HG03139 (cell line): ENCODE results near the gene OR4C6.

Source experiments
- ATAC-seq: cut with Tn5 transposase; IDR thresholded peaks from one replicate; pipeline ENCODE4 v1.9.1; 2021; ENCODE audit not compliant: unreplicated experiment

Gene OR4C6

DNA sequence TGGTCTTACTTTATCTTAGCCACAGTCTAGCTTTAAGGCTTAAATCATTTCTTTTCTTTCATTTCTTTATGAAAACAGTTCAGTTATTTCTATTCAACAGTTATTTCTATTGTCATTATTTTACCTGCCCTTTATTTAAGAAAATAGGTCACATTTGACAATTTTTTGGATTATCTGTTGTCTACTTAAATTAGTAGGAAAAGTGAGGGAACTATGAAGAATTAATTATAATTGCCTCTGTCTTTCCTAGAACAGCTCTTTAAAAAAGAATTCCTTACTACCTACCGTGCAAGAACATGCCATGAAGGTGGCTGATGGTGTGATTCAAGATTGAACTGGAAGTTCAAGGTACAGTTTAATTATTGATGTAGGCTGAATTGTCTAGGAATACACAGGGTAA, at the start of gene OR4C6:
TSS of gene OR4C6 (plus strand) at position 301 of the 400 bp plus-strand sequence. CDS start 2,966 bp downstream, outside the sequence.
- ATAC-seq, result no peak

DNA sequence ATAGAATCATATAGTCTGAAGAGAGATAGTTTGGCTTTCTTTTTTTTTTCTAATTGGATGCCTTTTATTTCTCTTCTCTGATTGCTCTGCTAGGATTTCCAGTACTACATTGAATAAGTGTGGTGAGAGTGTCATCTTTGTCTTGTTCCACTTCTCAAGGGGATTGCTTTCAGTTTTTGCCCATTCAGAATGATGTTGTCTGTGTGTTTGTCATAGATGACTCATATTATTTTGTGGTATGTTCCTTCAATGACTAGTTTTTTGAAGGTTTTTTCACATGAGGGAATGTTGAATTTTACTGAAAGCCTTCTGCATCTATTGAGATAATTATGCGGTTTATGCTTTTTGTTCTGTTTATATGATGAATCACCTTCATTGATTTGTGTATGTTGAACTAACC, 37.5 kb upstream of the OR4C6 start:
- ATAC-seq, result no peak

DNA sequence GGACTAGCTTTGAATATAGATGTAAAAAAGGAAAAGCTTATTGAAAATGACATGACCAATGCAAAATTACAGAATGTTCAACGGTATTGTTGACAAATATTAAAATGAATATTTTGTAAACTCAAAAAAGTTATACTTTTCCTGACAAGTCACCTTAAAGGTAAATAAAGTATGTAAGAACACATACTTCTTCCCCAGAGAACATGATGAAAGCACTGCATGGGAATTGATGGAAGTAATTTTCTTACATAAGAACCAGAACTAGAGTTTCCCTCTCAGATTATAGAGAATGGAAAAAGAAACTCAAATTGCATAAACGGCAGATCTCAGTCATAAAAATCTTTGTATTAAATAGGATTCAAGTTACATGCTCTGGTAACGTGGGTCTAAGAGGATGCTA, 27.2 kb upstream of the OR4C6 start, which contains the start of gene OR4P4:
TSS of gene OR4P4 (plus strand) at position 301 of the 400 bp plus-strand sequence.
- no peak for ATAC-seq

DNA sequence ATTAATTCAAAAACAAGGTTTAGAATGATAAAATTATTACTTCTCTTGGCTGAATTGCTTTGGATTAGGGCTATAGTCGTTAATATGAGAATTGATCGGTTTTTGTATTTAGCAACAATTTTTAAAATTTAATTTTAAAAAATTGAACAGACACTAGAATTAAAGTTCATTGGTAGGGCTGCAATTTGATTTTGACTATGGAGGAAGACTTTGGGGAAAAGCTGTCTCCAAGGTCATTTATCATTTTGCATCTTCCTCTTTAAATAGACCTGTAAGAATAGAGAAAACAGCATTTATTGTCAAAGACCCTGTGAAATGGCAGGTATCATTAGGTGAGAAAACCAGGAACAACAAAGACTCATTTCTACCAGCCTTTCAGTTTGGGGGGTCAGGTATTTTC, 14.0 kb upstream of the OR4C6 start, which contains the start of gene OR4S2:
TSS of gene OR4S2 (plus strand) at position 301 of the 400 bp plus-strand sequence. CDS start 2,577 bp downstream, outside the sequence.
- ATAC-seq, result no peak

DNA sequence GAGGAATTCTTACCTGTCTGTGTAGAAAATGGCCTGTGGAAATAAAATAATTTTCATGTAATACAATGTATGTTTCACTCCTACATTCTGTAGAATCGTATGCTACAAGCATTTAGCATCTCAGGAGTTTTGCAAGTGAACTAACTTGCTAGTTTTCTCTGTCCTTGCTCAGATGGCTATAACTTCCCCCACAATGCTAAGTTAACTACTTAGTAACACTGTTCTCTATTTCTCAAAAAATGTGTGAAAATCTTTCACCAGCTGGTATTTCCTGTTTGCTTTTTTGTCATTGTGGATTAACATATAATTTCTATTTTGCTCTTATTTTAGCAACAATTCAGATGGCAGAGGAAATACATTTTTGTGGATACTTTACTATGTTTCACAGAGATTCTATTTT, 9.4 kb upstream of the OR4C6 start:
- ATAC-seq, result no peak

DNA sequence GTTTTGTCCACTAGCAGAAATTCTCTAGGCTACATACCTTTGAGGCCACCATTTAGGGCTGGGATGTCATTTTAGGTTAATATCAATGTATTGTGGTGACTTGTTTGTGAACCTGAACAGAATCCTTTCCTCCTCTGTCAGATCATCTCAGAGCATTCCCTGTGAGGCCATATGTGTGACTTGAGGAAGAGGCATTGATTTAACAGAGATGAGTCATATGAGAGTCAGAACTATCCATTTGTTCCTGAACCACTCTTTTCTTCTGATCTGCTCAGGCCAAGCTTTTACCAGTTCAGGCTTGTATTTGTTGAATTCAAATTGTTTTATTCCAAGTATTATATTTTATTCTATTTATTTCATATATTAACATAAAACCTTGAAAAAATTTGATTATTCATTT, 6.9 kb upstream of the OR4C6 start:
- ATAC-seq, result no peak

DNA sequence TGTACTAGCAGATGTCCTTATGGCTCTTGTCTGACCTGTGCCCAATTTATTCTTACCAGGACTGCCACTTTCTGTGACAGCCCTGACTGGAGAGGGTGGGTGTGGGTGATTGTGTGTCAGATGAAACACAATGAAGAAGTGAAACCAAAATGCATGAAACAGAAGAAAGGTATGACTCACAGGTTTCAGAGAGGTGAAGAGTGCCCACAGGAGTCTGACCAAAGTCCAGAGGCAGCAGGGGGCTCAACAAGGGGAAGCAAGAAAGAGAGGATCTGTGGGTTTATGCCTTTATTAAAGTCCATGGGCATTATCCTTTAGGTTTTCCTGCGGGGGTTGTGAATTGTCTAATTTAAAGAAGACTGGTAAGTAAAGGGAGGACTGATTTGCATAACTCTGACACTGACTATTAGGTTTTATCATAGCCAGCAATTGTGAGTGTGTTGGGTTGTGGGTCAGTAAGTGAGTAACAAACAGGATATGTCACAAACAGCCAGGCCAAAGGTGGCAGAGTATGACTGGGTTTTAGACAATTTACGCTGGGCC, 3.9 kb upstream of the OR4C6 start:
- peak; percentile 95 for ATAC-seq

DNA sequence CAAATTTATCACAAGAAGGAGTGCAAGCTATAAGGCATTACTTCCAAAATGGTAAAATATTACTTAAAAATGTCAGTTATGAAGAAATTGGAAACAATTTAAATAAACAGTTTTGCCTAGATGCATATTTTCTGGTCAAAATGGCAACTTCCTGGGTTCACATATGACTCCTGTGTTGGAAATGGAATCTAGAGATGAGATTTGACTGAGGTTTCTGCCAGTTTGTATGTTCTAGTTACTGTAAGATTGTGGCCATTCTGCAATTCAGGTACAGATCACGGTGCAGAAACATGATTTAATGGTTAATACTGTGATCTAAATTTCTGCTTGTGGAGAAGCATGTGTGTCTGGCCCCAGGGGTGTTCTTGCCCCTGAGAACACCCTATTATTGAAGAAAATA, 3.4 kb upstream of the OR4C6 start:
- ATAC-seq, result peak; percentile 8

DNA sequence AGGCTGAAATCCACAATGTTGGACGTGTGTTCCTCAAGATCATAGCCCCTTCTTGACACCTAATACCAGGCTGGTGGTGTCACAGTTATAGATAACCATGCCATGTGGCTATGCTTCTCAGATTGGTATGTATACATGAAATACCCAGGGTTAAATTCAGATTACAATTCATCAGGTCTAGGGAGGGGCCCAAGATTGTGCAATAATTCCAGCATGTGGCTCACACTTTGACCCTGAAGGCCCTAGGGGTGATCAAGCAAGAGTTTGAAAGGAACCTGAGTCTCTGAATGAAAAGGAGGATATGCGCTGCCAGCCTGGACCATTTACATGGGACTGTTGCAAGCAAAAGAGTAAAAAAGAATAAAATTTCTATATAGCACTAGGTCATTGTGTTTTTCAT, 7.4 kb downstream of the OR4C6 start:
- ATAC-seq, result no peak

DNA sequence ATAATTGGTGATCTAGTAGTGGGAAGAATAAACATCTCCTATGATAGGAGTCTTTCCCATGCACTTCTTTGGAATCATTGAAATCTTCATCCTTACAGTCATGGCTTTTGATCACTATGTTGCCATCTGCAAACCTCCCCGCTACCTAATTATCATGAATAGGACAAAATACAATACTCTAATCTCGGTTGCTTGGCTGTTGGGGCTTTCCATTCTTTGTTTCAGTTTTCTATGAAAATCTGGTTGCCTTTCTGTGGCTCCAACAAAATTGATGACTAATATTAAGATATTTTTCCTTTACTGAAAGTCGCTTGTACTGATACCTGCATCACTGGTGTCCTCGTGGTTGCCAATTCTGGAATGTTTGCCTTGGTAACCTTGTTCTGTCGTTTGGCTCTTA, 11.9 kb downstream of the OR4C6 start:
- no peak for ATAC-seq

DNA sequence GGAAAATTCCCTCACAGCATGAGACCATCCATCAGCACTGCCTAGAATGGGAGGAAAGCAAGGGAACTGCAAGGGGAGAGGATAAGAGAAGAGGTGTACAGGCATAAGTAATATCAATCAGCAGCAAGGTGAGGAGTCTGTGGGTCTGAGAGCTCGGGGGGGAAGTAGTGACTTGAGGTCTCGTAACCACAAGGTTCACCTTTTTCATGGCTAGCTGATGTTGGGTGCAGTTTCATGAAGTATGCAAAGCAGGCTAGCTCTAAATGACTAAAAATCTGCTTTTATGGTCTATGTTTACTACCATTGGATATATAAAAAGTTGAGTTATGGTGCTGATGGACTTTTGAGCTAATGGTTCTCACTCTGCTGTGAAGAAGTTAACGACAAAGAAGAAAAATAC, 35.8 kb downstream of the OR4C6 start:
- ATAC-seq, result no peak

DNA sequence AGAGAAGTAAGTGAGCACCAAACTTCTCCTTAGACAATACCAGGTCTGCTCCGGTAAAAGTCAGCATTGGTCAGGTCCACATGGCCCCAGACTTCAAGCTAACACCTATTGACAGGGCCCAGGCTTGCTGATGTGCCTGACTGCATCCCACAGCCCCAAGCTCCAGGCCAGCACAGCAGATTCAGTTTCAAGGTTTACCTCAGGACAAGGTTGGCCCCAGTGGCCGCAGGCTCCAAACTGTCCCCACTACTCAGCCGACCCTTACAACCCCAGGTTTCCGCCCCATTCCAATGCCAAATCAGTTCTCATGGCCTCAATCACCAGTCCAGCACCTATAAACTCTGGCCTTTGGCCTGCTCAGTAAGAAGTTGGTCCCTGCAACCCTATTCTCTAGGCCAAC, 39.4 kb downstream of the OR4C6 start:
- no peak for ATAC-seq

DNA sequence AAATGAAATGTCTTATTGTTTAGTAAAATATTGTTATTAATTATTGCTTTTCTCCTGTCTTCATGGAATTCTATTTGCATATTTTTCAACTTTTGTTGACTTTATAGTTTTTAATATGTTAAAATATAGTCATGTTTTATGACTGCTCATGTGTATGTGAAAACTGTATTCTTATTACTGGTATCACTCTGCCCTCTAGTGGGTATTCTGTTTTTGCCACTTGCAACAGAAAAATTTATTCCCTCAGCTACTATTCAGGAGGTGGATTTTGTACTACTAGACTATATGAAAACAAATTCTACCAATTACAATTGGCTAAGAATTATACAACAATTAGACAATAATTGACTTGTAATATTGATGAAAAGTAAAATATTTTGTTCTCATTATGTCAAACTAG, 45.0 kb downstream of the OR4C6 start:
- ATAC-seq, result no peak

DNA sequence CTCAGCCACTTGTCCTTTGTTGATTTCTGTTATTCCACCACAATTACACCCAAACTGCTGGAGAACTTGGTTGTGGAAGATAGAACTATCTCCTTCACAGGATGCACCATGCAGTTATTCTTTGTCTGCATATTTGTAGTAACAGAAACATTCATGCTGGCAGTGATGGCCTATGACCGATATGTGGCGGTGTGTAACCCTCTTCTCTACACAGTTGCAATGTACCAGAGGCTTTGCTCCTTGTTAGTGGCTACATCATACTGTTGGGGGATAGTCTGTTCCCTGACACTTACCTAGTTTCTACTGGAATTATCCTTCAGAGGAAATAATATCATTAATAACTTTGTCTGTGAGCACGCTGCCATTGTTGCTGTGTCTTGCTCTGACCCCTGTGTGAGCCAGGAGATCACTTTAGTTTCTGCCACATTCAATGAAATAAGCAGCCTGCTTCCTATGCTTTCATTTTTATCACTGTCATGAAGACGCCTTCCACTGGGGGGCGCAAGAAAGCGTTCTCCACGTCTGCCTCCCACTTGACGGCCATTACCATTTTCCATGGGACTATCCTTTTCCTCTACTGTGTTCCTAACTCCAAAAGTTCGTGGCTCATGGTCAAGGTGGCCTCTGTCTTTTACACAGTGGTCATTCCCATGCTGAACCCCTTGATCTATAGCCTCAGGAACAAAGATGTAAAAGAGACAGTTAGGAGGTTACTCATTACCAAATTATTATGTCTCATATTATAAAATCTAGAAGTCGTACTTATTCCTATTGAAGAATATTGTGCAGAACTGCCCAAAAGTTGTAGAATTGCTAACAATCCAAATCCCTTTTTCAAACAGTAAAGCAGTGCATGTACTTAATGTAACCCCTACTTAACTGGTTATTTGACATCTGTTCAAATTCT, 53.2 kb downstream of the OR4C6 start:
- no peak for ATAC-seq
